HepG2 (cell line): ENCODE results near the gene ROM1. TPM values are rescaled to one million over a fixed set of nuclear protein-coding genes. Genes with fewer than 3 reads are reported as not detected.

Source experiments
- DZIP1 ChIP-seq: sonication (generic); formaldehyde crosslinking; IDR thresholded peaks from 2 replicates; pipeline ENCODE4 v1.5.0; 2020; ENCODE audit warnings: mild to moderate bottlenecking, missing genetic modification reagents
- KAT8 ChIP-seq: IDR thresholded peaks from 2 replicates; pipeline ENCODE4 v1.6.1; 2016; ENCODE audit warnings: missing genetic modification reagents, missing compliant biosample characterization
- MBNL3 ChIP-seq: fragments of 250-450 bp; sonication (Bioruptor Pico); conservative IDR thresholded peaks from 2 replicates; pipeline ENCODE4 v1.8.0; 2022; ENCODE audit warnings: mild to moderate bottlenecking, inconsistent platforms
- NRL ChIP-seq: sonication (generic); formaldehyde crosslinking; IDR thresholded peaks from 2 replicates; pipeline ENCODE4 v1.5.0; 2020; ENCODE audit warnings: missing genetic modification reagents, mild to moderate bottlenecking, moderate library complexity, borderline replicate concordance
- POLR2G ChIP-seq: fragments of 200-400 bp; formaldehyde crosslinking; IDR thresholded peaks from 2 replicates; pipeline ENCODE4 v1.6.1; 2018; ENCODE audit warnings: mild to moderate bottlenecking, low read depth, low read length, moderate library complexity
- PREB ChIP-seq: sonication (generic); formaldehyde crosslinking; IDR thresholded peaks from 2 replicates; pipeline ENCODE4 v1.4.0; 2020; ENCODE audit warnings: missing genetic modification reagents
- RARG ChIP-seq: sonication (generic); formaldehyde crosslinking; IDR thresholded peaks from 2 replicates; pipeline ENCODE4 v1.4.0; 2020; ENCODE audit warnings: low read depth, mild to moderate bottlenecking, missing genetic modification reagents
- REPIN1 ChIP-seq: sonication (generic); formaldehyde crosslinking; IDR thresholded peaks from 2 replicates; pipeline ENCODE4 v1.8.0; 2022; ENCODE audit warnings: missing genetic modification reagents, low read depth, mild to moderate bottlenecking, borderline replicate concordance
- RXRB ChIP-seq: IDR thresholded peaks from 2 replicates; pipeline ENCODE4 v1.6.1; 2016; ENCODE audit warnings: borderline replicate concordance, missing genetic modification reagents, missing compliant biosample characterization
- SIN3B ChIP-seq: fragments of 150-350 bp; IDR thresholded peaks from 2 replicates; pipeline ENCODE4 v1.6.1; 2014; ENCODE audit warnings: low read length
- TBX3 ChIP-seq: fragments of 450-650 bp; IDR thresholded peaks from 2 replicates; pipeline ENCODE4 v1.6.1; 2017; ENCODE audit warnings: antibody characterized with exemption, mild to moderate bottlenecking, inconsistent platforms, borderline replicate concordance
- ZMAT5 ChIP-seq: sonication (generic); formaldehyde crosslinking; IDR thresholded peaks from 2 replicates; pipeline ENCODE4 v1.5.0; 2020; ENCODE audit warnings: mild to moderate bottlenecking, low read depth, missing genetic modification reagents, borderline replicate concordance
- ZNF101 ChIP-seq: sonication (generic); formaldehyde crosslinking; IDR thresholded peaks from 2 replicates; pipeline ENCODE4 v1.4.0; 2020; ENCODE audit warnings: mild to moderate bottlenecking, low read depth, missing genetic modification reagents, borderline replicate concordance
- ZNF513 ChIP-seq: sonication (generic); formaldehyde crosslinking; conservative IDR thresholded peaks from 2 replicates; pipeline ENCODE4 v1.5.0; 2020; ENCODE audit warnings: missing genetic modification reagents
- ZNF580 ChIP-seq: IDR thresholded peaks from 2 replicates; pipeline ENCODE4 v1.6.1; 2016; ENCODE audit warnings: low read depth, borderline replicate concordance
- ZNF724P ChIP-seq: sonication (generic); formaldehyde crosslinking; IDR thresholded peaks from 2 replicates; pipeline ENCODE4 v1.8.0; 2022; ENCODE audit warnings: missing genetic modification reagents, borderline replicate concordance
- ZNF773 ChIP-seq: sonication (generic); formaldehyde crosslinking; IDR thresholded peaks from 2 replicates; pipeline ENCODE4 v1.4.0; 2020; ENCODE audit warnings: missing genetic modification reagents, borderline replicate concordance
- ZNF780A ChIP-seq: sonication (generic); formaldehyde crosslinking; IDR thresholded peaks from 2 replicates; pipeline ENCODE4 v1.8.0; 2022; ENCODE audit warnings: mild to moderate bottlenecking, missing genetic modification reagents, moderate library complexity
- ZSCAN12 ChIP-seq: sonication (generic); formaldehyde crosslinking; IDR thresholded peaks from 2 replicates; pipeline ENCODE4 v1.9.0; 2021; ENCODE audit warnings: mild to moderate bottlenecking, missing genetic modification reagents
- polyA plus RNA-seq, 8 experiments: library from polyadenylated mRNA; depleted of rRNA in 3 of 8; stranded (reverse) in 7 of 8; unstranded in 1 of 8; fragments of >200 nt; fragmentation: Illumina TruSeq in 4 of 8; extraction: Trizol in 4 of 8; gene quantifications; 2 replicates each; pipeline versions ENCODE4 v1.2.1 to v1.2.3, GENCODE V29; 2011 to 2016; ENCODE audit warnings: low read depth in 4 of 8, missing spikeins in 1 of 8, mixed read lengths in 1 of 8; ENCODE audit not compliant: insufficient read depth in 1 of 8
- total RNA-seq, 5 experiments: library from RNA; depleted of rRNA; stranded (reverse); fragments of >200 nt; fragmentation: Illumina TruSeq; extraction: Trizol; gene quantifications; 2 replicates each; pipeline ENCODE4 v1.2.3, GENCODE V29; 2016; ENCODE audit warnings: low read depth in 1 of 5

Gene ROM1
- total and polyA plus RNA-seq, 2 of the 13 experiments (the other 11 are each of a cell fraction or from before 2014, with no cell fraction given) = 1.2 to 2.4 TPM

GRCh38 chr11:62645946-62646824 is 33.1 kb downstream of the ROM1 start, which contains the start of gene GANAB (continued):
- TF ChIP-seq ZNF513 (CRISPR knock-in tag) = no peak
- TF ChIP-seq ZNF773 (CRISPR knock-in tag) = 0 out of 2 replicates have a peak, but pooled peaks have one; percentile 28
- TF ChIP-seq KAT8 = peak; percentile 91
- TF ChIP-seq DZIP1 (CRISPR knock-in tag) = no peak
- no peak for TF ChIP-seq MBNL3 (CRISPR knock-in tag)
- TF ChIP-seq PREB (CRISPR knock-in tag) = no peak
- no peak; the same call in 1 of the 2 replicates for TF ChIP-seq ZNF780A (CRISPR knock-in tag)
- TF ChIP-seq NRL (CRISPR knock-in tag) = no peak
- no peak; the same call in 1 of the 2 replicates for TF ChIP-seq ZNF101
- TF ChIP-seq ZSCAN12 (CRISPR knock-in tag) = peak; percentile 55; the same call in 1 of the 2 replicates
- TF ChIP-seq TBX3 = no peak
- no peak for TF ChIP-seq RARG (CRISPR knock-in tag)
- TF ChIP-seq SIN3B = no peak
- peak; percentile 38; the same call in 1 of the 2 replicates for TF ChIP-seq REPIN1
- TF ChIP-seq POLR2G = peak; percentile 97
- TF ChIP-seq ZMAT5 = no peak
- TF ChIP-seq ZNF580 (CRISPR knock-in tag) = no peak; the same call in 1 of the 2 replicates
- TF ChIP-seq ZNF724P = no peak
- TF ChIP-seq RXRB (CRISPR knock-in tag) = peak; percentile 17
